ENCODE data around the gene FAM240A. TPM values are rescaled to one million over a fixed set of nuclear protein-coding genes. Genes with fewer than 3 reads are reported as not detected.

FAM240A gene
- not detected in 2 replicates for total RNA-seq

GRCh38 chr3:46612324-46612723 is at the start of gene FAM240A:
Gene FAM240A, plus strand, starts transcription at chr3:46612525. Its CDS starts 159 bp downstream, at chr3:46612684.

GRCh38 chr3:46566040-46566641 is 46.2 kb upstream of the FAM240A start, which contains the start of gene LRRC2:
Gene LRRC2, minus strand, starts transcription at chr3:46566302. Its CDS starts 14,711 bp downstream, at chr3:46551591.

Other genes starting within 250 kb of the FAM240A start
- not detected in 2 replicates for gene CCR5, start 241.6 kb upstream of the FAM240A start, total RNA-seq
- gene CCRL2, start 205.3 kb upstream of the FAM240A start, total RNA-seq, result 2.1 and 2.3 TPM in 2 replicates
- not detected in 2 replicates for gene LTF, start 147.6 kb upstream of the FAM240A start, total RNA-seq
- gene RTP3, start 114.5 kb upstream of the FAM240A start, total RNA-seq, result not detected in 2 replicates
- 0.15 TPM in 1 of 2 replicates, not detected in the other for gene LRRC2, start 46.2 kb upstream of the FAM240A start, total RNA-seq
- gene ALS2CL, start 81.2 kb downstream of the FAM240A start, total RNA-seq, result 3.9 and 7.0 TPM in 2 replicates
- gene TMIE, start 88.9 kb downstream of the FAM240A start, total RNA-seq, result under 0.01 and 0.15 TPM in 2 replicates
- not detected in 2 replicates for gene PRSS50, start 105.3 kb downstream of the FAM240A start, total RNA-seq

Measured in epithelial cell of umbilical artery (primary cell).